Smooth muscle cell of the coronary artery (primary cell): Measurements from ENCODE around the gene GNGT1. TPM values are rescaled to one million over a fixed set of nuclear protein-coding genes. Genes with fewer than 3 reads are reported as not detected.

ENCODE experiments used
- total RNA-seq: library from RNA; depleted of rRNA; stranded (reverse); fragments of >200 nt; gene quantifications from 2 replicates; pipeline ENCODE4 v1.2.3, GENCODE V29; 2014; ENCODE audit warnings: low replicate concordance

GNGT1 gene
- not detected in 2 replicates for total RNA-seq

DNA sequence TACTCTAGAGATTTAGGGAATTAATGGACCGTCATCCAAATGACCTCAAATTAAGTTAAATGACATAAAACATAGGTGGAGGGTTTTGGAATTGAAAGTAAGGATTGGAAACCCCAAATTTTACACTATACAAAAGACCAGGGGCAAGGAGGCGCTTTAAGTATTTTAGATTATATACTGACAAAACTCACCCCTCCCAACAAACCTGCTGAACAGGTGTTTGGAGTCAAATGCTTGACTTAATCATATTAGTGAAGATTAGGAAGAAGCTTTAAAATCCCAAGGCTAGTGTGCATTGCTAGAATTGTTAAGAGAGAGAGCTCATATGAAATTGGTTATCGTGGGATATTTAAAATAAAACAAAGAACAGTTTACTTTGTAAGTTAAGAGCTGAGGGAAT is at the start of gene GNGT1:
TSS of gene GNGT1 (plus strand) at position 301 of the 400 bp plus-strand sequence. CDS start 180 bp downstream, outside the sequence.

DNA sequence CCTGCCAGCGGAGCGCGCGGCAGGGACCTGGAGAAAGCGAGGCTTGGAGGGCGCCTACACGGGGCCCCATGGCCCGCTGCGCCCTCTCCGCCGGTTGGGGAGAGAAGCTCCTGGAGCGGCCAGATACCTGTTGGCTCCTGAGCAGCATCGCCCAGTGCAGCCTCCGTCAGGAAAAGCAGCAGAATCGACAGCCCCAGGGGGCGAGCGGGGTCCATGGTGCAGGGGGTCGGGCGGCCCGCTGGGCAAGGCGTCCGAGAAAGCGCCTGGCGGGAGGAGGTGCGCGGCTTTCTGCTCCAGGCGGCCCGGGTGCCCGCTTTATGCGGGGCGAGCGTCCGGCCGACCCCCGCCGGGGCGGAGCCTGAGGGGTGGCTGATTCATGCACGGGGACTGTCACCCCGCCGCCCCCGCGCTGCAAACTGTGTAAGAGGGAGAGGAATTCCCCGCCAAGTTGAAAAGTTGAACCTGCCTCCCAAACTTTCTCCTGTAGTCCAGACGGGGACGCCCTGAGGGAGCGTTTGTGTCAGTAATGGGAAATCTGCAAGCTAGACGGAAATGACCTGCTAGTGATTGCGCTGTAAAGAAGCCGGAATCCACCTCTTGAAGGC is 15.8 kb upstream of the GNGT1 start, which contains the start of gene TFPI2:
TSS of gene TFPI2 (minus strand) at position 290 of the 605 bp plus-strand sequence. CDS start at position 215, 75 bp downstream.

DNA sequence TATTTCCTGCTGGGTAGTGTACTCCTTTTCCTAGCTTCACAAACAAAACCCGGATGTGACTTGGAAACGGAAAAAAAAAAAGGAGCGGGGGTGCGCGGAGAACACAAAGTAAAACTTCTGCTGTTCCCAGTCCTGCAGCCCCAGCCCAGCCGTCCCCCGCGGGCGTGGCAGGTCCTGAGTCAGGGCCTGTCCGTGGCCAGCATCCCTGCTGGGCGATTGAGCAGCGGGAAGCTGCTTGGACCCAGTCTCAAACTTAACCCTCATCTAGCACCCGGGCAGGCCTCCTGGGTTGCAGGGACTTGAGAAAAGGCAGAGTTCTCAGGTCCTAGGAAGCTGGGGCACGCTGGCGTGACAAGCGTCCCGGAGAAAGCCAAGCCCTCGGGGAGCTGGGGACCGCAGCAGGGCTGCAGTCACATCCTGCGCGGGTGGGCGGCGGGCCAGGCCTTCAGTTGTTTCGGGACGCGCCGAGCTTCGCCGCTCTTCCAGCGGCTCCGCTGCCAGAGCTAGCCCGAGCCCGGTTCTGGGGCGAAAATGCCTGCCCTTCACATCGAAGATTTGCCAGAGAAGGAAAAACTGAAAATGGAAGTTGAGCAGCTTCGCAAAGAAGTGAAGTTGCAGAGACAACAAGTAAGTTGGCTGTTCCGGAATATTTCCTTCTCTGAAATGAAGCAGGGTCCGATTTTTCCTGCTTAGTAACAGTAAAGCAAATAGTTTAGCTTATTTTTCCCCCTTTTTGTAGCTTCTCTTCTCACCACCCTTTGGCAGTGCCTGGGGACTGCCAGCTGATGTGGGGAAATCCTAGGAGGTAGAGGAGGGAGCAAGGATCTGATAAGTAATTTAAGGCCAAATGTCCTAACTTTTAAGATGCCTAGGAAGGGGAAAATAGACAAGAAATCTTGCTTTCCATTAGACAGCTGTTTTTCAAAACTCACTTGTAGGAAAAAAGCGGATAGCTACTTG is 15.5 kb downstream of the GNGT1 start, which contains the start of gene GNG11:
TSS of gene GNG11 (plus strand) at position 129 of the 960 bp plus-strand sequence. CDS start at position 532, 403 bp downstream.

Other genes with a start within 250 kb of the GNGT1 start
- gene TFPI2, start 15.8 kb upstream of the GNGT1 start, total RNA-seq, result 0.47 and 166 TPM in 2 replicates
- 2.8 and 48.6 TPM in 2 replicates for gene GNG11, start 15.2 kb downstream of the GNGT1 start, total RNA-seq
- 19.1 and 22.5 TPM in 2 replicates for gene BET1, start 97.8 kb downstream of the GNGT1 start, total RNA-seq